Parathyroid adenoma (tissue), 2 donors: ENCODE results near the gene ANXA6.

Source experiments
- H2AFZ ChIP-seq: fragments of 300-600 bp; sonication (generic); one replicate; pipeline ENCODE4 v1.7.0; 2017; ENCODE audit warnings: antibody characterized with exemption, mild to moderate bottlenecking
- H3K27ac ChIP-seq: fragments of 300-600 bp; sonication (generic); one replicate; pipeline ENCODE4 v1.7.0; 2017
- H3K27me3 ChIP-seq: fragments of 300-600 bp; sonication (generic); one replicate; pipeline ENCODE4 v1.7.0; 2017; ENCODE audit warnings: low read length; ENCODE audit not compliant: control insufficient read depth, insufficient read depth
- H3K36me3 ChIP-seq: fragments of 300-600 bp; sonication (generic); one replicate; pipeline ENCODE4 v1.7.0; 2017; ENCODE audit warnings: low read length; ENCODE audit not compliant: control insufficient read depth, insufficient read depth
- H3K4me1 ChIP-seq: fragments of 300-600 bp; sonication (generic); one replicate; pipeline ENCODE4 v1.7.0; 2017; ENCODE audit warnings: control low read depth
- H3K4me2 ChIP-seq: fragments of 300-600 bp; sonication (generic); one replicate; pipeline ENCODE4 v1.7.0; 2017; ENCODE audit warnings: low read length
- H3K4me3 ChIP-seq: fragments of 300-600 bp; sonication (generic); one replicate; pipeline ENCODE4 v1.7.0; 2017; ENCODE audit warnings: low read depth, low read length
- H3K79me2 ChIP-seq: fragments of 300-600 bp; sonication (generic); one replicate; pipeline ENCODE4 v1.7.0; 2017; ENCODE audit warnings: control low read depth
- H3K9ac ChIP-seq: fragments of 300-600 bp; sonication (generic); one replicate; pipeline ENCODE4 v1.7.0; 2017; ENCODE audit warnings: mild to moderate bottlenecking
- H3K9me3 ChIP-seq: fragments of 300-600 bp; sonication (generic); one replicate; pipeline ENCODE4 v1.7.0; 2017; ENCODE audit warnings: low read length; ENCODE audit not compliant: control insufficient read depth
- CTCF ChIP-seq: fragments of 300-600 bp; sonication (generic); IDR thresholded peaks from one replicate; pipeline ENCODE4 v1.7.0; 2017; ENCODE audit warnings: antibody characterized with exemption, mild to moderate bottlenecking
- donor health status: primary hyperparathyroidism.

Gene ANXA6

GRCh38 chr5:151053796-151054462 lies 103.7 kb downstream of the ANXA6 start:
- Histone ChIP-seq H3K9me3 (no peaks in the 10 kb centered on the region), H3K4me2 (no peak overlapping the region), H3K36me3 (no peaks in the 10 kb centered on the region), H3K4me1 (peaks cover 10% of the 10 kb centered on the region), H3K27me3 (no peaks in the 10 kb centered on the region), H3K9ac (no peak overlapping the region), H3K4me3 (no peak overlapping the region), H3K27ac (no peak overlapping the region), H3K79me2 (peaks cover 48% of the 10 kb centered on the region), H2AFZ (no peak overlapping the region)
- TF ChIP-seq CTCF, result no peak

GRCh38 chr5:151052836-151053235 lies 104.7 kb downstream of the ANXA6 start:
- TF ChIP-seq CTCF, result no peak

GRCh38 chr5:151051931-151052608 lies 105.5 kb downstream of the ANXA6 start:
- Histone ChIP-seq H3K27me3 (no peaks in the 10 kb centered on the region), H3K9ac (no peak overlapping the region), H3K4me2 (no peak overlapping the region), H3K36me3 (no peaks in the 10 kb centered on the region), H3K4me3 (no peak overlapping the region), H3K4me1 (peaks cover 10% of the 10 kb centered on the region), H3K79me2 (peaks cover 33% of the 10 kb centered on the region), H3K27ac (no peak overlapping the region), H2AFZ (no peak overlapping the region), H3K9me3 (no peaks in the 10 kb centered on the region)
- TF ChIP-seq CTCF, result no peak

More at GRCh38 chr5:151052836-151053235, 104.7 kb downstream of the ANXA6 start:
- Histone ChIP-seq H3K4me1 (peaks cover 10% of the 10 kb centered on the region), H2AFZ (no peak overlapping the region), H3K36me3 (no peaks in the 10 kb centered on the region), H3K79me2 (peaks cover 39% of the 10 kb centered on the region), H3K9ac (no peak overlapping the region), H3K4me3 (no peak overlapping the region), H3K27me3 (no peaks in the 10 kb centered on the region), H3K9me3 (no peaks in the 10 kb centered on the region), H3K27ac (no peak overlapping the region), H3K4me2 (no peak overlapping the region)

GRCh38 chr5:151051066-151051930 lies 106.3 kb downstream of the ANXA6 start:
- peak; percentile 94 for TF ChIP-seq CTCF
- Histone ChIP-seq H3K9ac (no peak overlapping the region), H3K4me3 (no peak overlapping the region), H2AFZ (no peak overlapping the region), H3K27me3 (no peaks in the 10 kb centered on the region), H3K9me3 (no peaks in the 10 kb centered on the region), H3K36me3 (no peaks in the 10 kb centered on the region), H3K27ac (no peak overlapping the region), H3K4me1 (peaks cover 10% of the 10 kb centered on the region), H3K79me2 (peaks cover 33% of the 10 kb centered on the region), H3K4me2 (no peak overlapping the region)
